HG03439 (cell line): ENCODE measurements around the gene SAE1.

Experiments
- ATAC-seq: cut with Tn5 transposase; IDR thresholded peaks from one replicate; pipeline ENCODE4 v1.9.1; 2021; ENCODE audit warnings: mild to moderate bottlenecking, moderate library complexity; ENCODE audit not compliant: unreplicated experiment

SAE1 gene

GRCh38 chr19:47209319-47210179 lies 78.9 kb downstream of the SAE1 start:
- ATAC-seq = no peak

GRCh38 chr19:47210180-47210490 lies 79.5 kb downstream of the SAE1 start:
- ATAC-seq = no peak

GRCh38 chr19:47210689-47211316 lies 80.2 kb downstream of the SAE1 start:
- ATAC-seq = no peak

GRCh38 chr19:47215581-47215980 lies 84.9 kb downstream of the SAE1 start:
- no peak for ATAC-seq

- ATAC-seq = no peak
Measured at GRCh38 chr19:47221080-47221841, 90.6 kb downstream of the SAE1 start.

GRCh38 chr19:47221890-47222289 lies 91.3 kb downstream of the SAE1 start:
- no peak for ATAC-seq

GRCh38 chr19:47225746-47226425 lies 95.3 kb downstream of the SAE1 start:
- peak; percentile 37 for ATAC-seq

GRCh38 chr19:47226426-47227351 lies 96.1 kb downstream of the SAE1 start:
- peak; percentile 25 for ATAC-seq

GRCh38 chr19:47227352-47228167 lies 96.9 kb downstream of the SAE1 start:
- peak; percentile 2 for ATAC-seq

- ATAC-seq = no peak
Measured at GRCh38 chr19:47228168-47228936, 97.7 kb downstream of the SAE1 start.

GRCh38 chr19:47228937-47229675 lies 98.5 kb downstream of the SAE1 start:
- ATAC-seq = no peak

GRCh38 chr19:47229676-47230053 lies 99.0 kb downstream of the SAE1 start:
- no peak for ATAC-seq

GRCh38 chr19:47230054-47230920 lies 99.7 kb downstream of the SAE1 start:
- no peak for ATAC-seq

- ATAC-seq = no peak
Measured at GRCh38 chr19:47230921-47231214, 100.2 kb downstream of the SAE1 start, which contains the start of gene BBC3. Gene BBC3 (minus strand): TSS chr19:47231199. CDS start chr19:47228431, 2,768 bp downstream.

- no peak for ATAC-seq
Measured at GRCh38 chr19:47231215-47232054, 100.8 kb downstream of the SAE1 start.
